NCI-H2081 treated with DMSO at 0.1 percent for 48 hours (cell line): ENCODE data around the gene RRP1B.

Experiments
- DNase-seq: peaks from one replicate; lab custom pipeline; 2025; lab: John Stamatoyannopoulos, UW

RRP1B gene

GRCh38 chr21:43740497-43741156, 81.3 kb downstream of the RRP1B start:
- DNase-seq, result no peak

GRCh38 chr21:43741423-43742096, 82.2 kb downstream of the RRP1B start:
- no peak for DNase-seq

- no peak for DNase-seq
Measured at GRCh38 chr21:43743947-43744346, 84.6 kb downstream of the RRP1B start.

- no peak for DNase-seq
Measured at GRCh38 chr21:43744725-43745124, 85.4 kb downstream of the RRP1B start.
